WTC11 (cell line): ENCODE measurements around the gene SLC34A1. TPM values are rescaled to one million over a fixed set of nuclear protein-coding genes. Genes with fewer than 3 reads are reported as not detected.

Experiments used
- ATAC-seq: fragments of 200-7000 bp; cut with Tn5 transposase; 2 replicates; pipeline ENCODE4 v1.10.0; 2021; ENCODE audit warnings: mild to moderate bottlenecking, moderate library complexity
- Bru-seq: library from RNA; stranded (reverse); fragments of 400-500 nt; gene quantifications from one replicate; lab custom pipeline; 2021; lab: Mats Ljungman, UMichigan
- CTCF ChIA-PET: fragments of 300-600 bp; sonication (Branson Sonifier 250); formaldehyde crosslinking; loops from one replicate; lab custom pipeline; 2021; ENCODE audit warnings: antibody characterized with exemption; lab: Charles Lee
- POLR2A ChIA-PET: fragments of 350-600 bp; sonication (Branson Sonifier 250); formaldehyde crosslinking; loops from one replicate; lab custom pipeline; 2021; ENCODE audit warnings: antibody characterized with exemption; lab: Charles Lee
- DNase-seq: peaks from one replicate; pipeline ENCODE4 v3.0.0; 2021; ENCODE audit warnings: low spot score
- H3K27ac Mint-ChIP-seq: 2 replicates; pipeline ENCODE4 v1.8.0; 2021; ENCODE audit warnings: mixed read lengths
- H3K27me3 Mint-ChIP-seq: 2 replicates; pipeline ENCODE4 v1.8.0; 2021; ENCODE audit warnings: low read depth, mild to moderate bottlenecking, moderate library complexity, mixed read lengths
- H3K36me3 Mint-ChIP-seq: 2 replicates; pipeline ENCODE4 v1.8.0; 2021; ENCODE audit warnings: mixed read lengths
- H3K4me1 Mint-ChIP-seq: 2 replicates; pipeline ENCODE4 v1.8.0; 2022; ENCODE audit warnings: mixed read lengths
- H3K4me3 Mint-ChIP-seq: 2 replicates; pipeline ENCODE4 v1.8.0; 2021; ENCODE audit warnings: mild to moderate bottlenecking, moderate library complexity, mixed read lengths
- H3K9me3 Mint-ChIP-seq: 2 replicates; pipeline ENCODE4 v1.8.0; 2021; ENCODE audit warnings: mixed read lengths
- CBFB ChIP-seq: sonication (generic); formaldehyde crosslinking; IDR thresholded peaks from 2 replicates; pipeline ENCODE4 v1.8.1; 2022; ENCODE audit warnings: mild to moderate bottlenecking, low read depth, missing genetic modification reagents
- ESRRA ChIP-seq: sonication (generic); formaldehyde crosslinking; IDR thresholded peaks from 2 replicates; pipeline ENCODE4 v1.8.1; 2022; ENCODE audit warnings: mild to moderate bottlenecking, missing genetic modification reagents, borderline replicate concordance
- FOXP1 ChIP-seq: sonication (generic); formaldehyde crosslinking; IDR thresholded peaks from 2 replicates; pipeline ENCODE4 v1.8.0; 2022; ENCODE audit warnings: missing genetic modification reagents, mild to moderate bottlenecking, moderate library complexity, borderline replicate concordance
- JUN ChIP-seq: sonication (generic); formaldehyde crosslinking; IDR thresholded peaks from 2 replicates; pipeline ENCODE4 v1.8.0; 2023; ENCODE audit warnings: mild to moderate bottlenecking, missing genetic modification reagents
- MXD4 ChIP-seq: fragments of 250-450 bp; sonication (Bioruptor Pico); IDR thresholded peaks from 2 replicates; pipeline ENCODE4 v1.8.0; 2021; ENCODE audit warnings: mild to moderate bottlenecking, moderate library complexity, borderline replicate concordance
- SMAD4 ChIP-seq: sonication (generic); formaldehyde crosslinking; IDR thresholded peaks from 2 replicates; pipeline ENCODE4 v1.8.0; 2022; ENCODE audit warnings: mild to moderate bottlenecking, missing genetic modification reagents
- SP1 ChIP-seq: sonication (generic); formaldehyde crosslinking; conservative IDR thresholded peaks from 2 replicates; pipeline ENCODE4 v1.8.1; 2022; ENCODE audit warnings: missing genetic modification reagents
- TEAD4 ChIP-seq: sonication (generic); formaldehyde crosslinking; IDR thresholded peaks from 2 replicates; pipeline ENCODE4 v1.8.0; 2022; ENCODE audit warnings: mild to moderate bottlenecking, missing genetic modification reagents
- TP53 ChIP-seq: sonication (generic); formaldehyde crosslinking; IDR thresholded peaks from 2 replicates; pipeline ENCODE4 v1.8.1; 2023; ENCODE audit warnings: mild to moderate bottlenecking, missing genetic modification reagents
- ZNF121 ChIP-seq: sonication (generic); formaldehyde crosslinking; IDR thresholded peaks from 2 replicates; pipeline ENCODE4 v1.8.0; 2023; ENCODE audit warnings: missing genetic modification reagents
- long read RNA-seq, 3 experiments: library from RNA in 1 of 3; library from capped mRNA in 1 of 3; library from polyadenylated mRNA in 1 of 3; unstranded in 2 of 3; stranded (forward) in 1 of 3; transcript quantifications; one replicate each; pipeline ENCODE4 v2.0.0, GENCODE V29; 2021
- total RNA-seq: library from RNA; stranded (reverse); gene quantifications from 3 replicates; pipeline ENCODE4 v1.2.3, GENCODE V29; 2021
- TF ChIP-seq, protein P1 (sequence below): sonication (generic); formaldehyde crosslinking; IDR thresholded peaks from 2 replicates; pipeline ENCODE4 v1.8.1; 2023; ENCODE audit warnings: mild to moderate bottlenecking, missing genetic modification reagents, moderate library complexity
- TF ChIP-seq, protein P2 (sequence below): sonication (generic); formaldehyde crosslinking; IDR thresholded peaks from 2 replicates; pipeline ENCODE4 v1.8.0; 2022; ENCODE audit warnings: mild to moderate bottlenecking, missing genetic modification reagents
- TF ChIP-seq, protein P3 (sequence below): sonication (generic); formaldehyde crosslinking; IDR thresholded peaks from 2 replicates; pipeline ENCODE4 v1.8.1; 2023; ENCODE audit warnings: mild to moderate bottlenecking, missing genetic modification reagents
- TF ChIP-seq, protein P4 (sequence below): fragments of 250-450 bp; sonication (Bioruptor Pico); IDR thresholded peaks from 2 replicates; pipeline ENCODE4 v1.9.0; 2021; ENCODE audit warnings: mild to moderate bottlenecking
- TF ChIP-seq, protein P5 (sequence below): sonication (generic); formaldehyde crosslinking; IDR thresholded peaks from 2 replicates; pipeline ENCODE4 v1.8.1; 2023; ENCODE audit warnings: mild to moderate bottlenecking, missing genetic modification reagents, borderline replicate concordance
- TF ChIP-seq, protein P6 (sequence below): fragments of 250-450 bp; sonication (Bioruptor Pico); IDR thresholded peaks from 2 replicates; pipeline ENCODE4 v1.8.0; 2021; ENCODE audit warnings: mild to moderate bottlenecking
- TF ChIP-seq, protein P7 (sequence below): sonication (generic); formaldehyde crosslinking; IDR thresholded peaks from 2 replicates; pipeline ENCODE4 v1.8.0; 2022; ENCODE audit warnings: mild to moderate bottlenecking, missing genetic modification reagents
- TF ChIP-seq, protein P8 (sequence below): fragments of 250-450 bp; sonication (Bioruptor Pico); IDR thresholded peaks from 2 replicates; pipeline ENCODE4 v1.9.0; 2021; ENCODE audit warnings: mild to moderate bottlenecking

Gene SLC34A1, protein sequence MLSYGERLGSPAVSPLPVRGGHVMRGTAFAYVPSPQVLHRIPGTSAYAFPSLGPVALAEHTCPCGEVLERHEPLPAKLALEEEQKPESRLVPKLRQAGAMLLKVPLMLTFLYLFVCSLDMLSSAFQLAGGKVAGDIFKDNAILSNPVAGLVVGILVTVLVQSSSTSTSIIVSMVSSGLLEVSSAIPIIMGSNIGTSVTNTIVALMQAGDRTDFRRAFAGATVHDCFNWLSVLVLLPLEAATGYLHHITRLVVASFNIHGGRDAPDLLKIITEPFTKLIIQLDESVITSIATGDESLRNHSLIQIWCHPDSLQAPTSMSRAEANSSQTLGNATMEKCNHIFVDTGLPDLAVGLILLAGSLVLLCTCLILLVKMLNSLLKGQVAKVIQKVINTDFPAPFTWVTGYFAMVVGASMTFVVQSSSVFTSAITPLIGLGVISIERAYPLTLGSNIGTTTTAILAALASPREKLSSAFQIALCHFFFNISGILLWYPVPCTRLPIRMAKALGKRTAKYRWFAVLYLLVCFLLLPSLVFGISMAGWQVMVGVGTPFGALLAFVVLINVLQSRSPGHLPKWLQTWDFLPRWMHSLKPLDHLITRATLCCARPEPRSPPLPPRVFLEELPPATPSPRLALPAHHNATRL
- total RNA-seq (not detected in 3 replicates), Bru-seq, nascent RNA (percentile 3 among the genes with signal in this experiment)
- long read RNA-seq, experiment 1, result 0 reads
- long read RNA-seq, experiment 2, result 0 reads
- long read RNA-seq, experiment 3, result 0 reads

DNA sequence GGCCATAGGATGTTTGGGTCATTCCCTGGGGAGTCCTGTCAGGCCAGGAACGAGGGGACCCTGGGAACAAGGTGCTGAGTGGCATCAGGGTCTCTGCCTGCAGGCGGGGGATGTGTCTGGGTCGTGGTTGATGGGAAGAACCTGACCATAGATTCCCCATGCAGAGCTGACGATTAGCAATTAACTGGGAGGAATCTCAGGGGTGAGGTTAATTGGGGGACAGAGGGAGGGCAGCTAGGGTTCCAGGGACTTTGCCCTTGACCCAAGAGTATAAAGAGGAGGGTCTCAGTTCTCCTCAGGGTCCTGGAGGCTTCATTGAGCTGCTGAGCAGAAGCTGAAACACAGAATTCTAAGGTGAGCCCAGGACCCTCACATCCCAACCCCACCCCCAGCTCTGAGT lies at the start of gene SLC34A1:
SLC34A1 (plus strand) TSS at position 301 of the 400 bp plus-strand sequence. CDS start 1,308 bp downstream, outside the sequence.
- Mint-ChIP-seq H3K9me3 (no peaks in the 10 kb centered on the region), H3K4me3 (no peak within 1 kb of the TSS), H3K27ac (no peak within 1 kb of the TSS), H3K27me3 (peaks cover 23% of the 10 kb centered on the region), H3K36me3 (no peaks in the 10 kb centered on the region), H3K4me1 (peaks cover 24% of the 10 kb centered on the region)
- no peak for DNase-seq
- ATAC-seq, result no peak
- ChIA-PET POLR2A (interaction anchor here (1.4 kb wide), 1 partner anchor 71 kb away, joined by 3 read pairs; no protein-coding TSS in a partner anchor), CTCF (interaction anchor here (0.8 to 6.2 kb wide), 5 partner anchors 13 to 74 kb away, joined by 3 to 130 read pairs (median 8); no protein-coding TSS in a partner anchor)
- TF ChIP-seq CBFB (CRISPR knock-in tag) (no peak), JUN (CRISPR knock-in tag) (no peak), TP53 (CRISPR knock-in tag) (no peak), MXD4 (CRISPR knock-in tag) (no peak), ZNF121 (no peak), SMAD4 (CRISPR knock-in tag) (no peak), ESRRA (no peak), TEAD4 (CRISPR knock-in tag) (no peak), SP1 (no peak), FOXP1 (no peak)
- TF ChIP-seq, protein P1, sequence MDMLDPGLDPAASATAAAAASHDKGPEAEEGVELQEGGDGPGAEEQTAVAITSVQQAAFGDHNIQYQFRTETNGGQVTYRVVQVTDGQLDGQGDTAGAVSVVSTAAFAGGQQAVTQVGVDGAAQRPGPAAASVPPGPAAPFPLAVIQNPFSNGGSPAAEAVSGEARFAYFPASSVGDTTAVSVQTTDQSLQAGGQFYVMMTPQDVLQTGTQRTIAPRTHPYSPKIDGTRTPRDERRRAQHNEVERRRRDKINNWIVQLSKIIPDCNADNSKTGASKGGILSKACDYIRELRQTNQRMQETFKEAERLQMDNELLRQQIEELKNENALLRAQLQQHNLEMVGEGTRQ (CRISPR knock-in tag), result no peak
- TF ChIP-seq, protein P2, sequence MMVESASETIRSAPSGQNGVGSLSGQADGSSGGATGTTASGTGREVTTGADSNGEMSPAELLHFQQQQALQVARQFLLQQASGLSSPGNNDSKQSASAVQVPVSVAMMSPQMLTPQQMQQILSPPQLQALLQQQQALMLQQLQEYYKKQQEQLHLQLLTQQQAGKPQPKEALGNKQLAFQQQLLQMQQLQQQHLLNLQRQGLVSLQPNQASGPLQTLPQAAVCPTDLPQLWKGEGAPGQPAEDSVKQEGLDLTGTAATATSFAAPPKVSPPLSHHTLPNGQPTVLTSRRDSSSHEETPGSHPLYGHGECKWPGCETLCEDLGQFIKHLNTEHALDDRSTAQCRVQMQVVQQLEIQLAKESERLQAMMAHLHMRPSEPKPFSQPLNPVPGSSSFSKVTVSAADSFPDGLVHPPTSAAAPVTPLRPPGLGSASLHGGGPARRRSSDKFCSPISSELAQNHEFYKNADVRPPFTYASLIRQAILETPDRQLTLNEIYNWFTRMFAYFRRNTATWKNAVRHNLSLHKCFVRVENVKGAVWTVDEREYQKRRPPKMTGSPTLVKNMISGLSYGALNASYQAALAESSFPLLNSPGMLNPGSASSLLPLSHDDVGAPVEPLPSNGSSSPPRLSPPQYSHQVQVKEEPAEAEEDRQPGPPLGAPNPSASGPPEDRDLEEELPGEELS (CRISPR knock-in tag), result no peak
- TF ChIP-seq, protein P3, sequence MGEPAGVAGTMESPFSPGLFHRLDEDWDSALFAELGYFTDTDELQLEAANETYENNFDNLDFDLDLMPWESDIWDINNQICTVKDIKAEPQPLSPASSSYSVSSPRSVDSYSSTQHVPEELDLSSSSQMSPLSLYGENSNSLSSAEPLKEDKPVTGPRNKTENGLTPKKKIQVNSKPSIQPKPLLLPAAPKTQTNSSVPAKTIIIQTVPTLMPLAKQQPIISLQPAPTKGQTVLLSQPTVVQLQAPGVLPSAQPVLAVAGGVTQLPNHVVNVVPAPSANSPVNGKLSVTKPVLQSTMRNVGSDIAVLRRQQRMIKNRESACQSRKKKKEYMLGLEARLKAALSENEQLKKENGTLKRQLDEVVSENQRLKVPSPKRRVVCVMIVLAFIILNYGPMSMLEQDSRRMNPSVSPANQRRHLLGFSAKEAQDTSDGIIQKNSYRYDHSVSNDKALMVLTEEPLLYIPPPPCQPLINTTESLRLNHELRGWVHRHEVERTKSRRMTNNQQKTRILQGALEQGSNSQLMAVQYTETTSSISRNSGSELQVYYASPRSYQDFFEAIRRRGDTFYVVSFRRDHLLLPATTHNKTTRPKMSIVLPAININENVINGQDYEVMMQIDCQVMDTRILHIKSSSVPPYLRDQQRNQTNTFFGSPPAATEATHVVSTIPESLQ, result no peak
- TF ChIP-seq, protein P4, sequence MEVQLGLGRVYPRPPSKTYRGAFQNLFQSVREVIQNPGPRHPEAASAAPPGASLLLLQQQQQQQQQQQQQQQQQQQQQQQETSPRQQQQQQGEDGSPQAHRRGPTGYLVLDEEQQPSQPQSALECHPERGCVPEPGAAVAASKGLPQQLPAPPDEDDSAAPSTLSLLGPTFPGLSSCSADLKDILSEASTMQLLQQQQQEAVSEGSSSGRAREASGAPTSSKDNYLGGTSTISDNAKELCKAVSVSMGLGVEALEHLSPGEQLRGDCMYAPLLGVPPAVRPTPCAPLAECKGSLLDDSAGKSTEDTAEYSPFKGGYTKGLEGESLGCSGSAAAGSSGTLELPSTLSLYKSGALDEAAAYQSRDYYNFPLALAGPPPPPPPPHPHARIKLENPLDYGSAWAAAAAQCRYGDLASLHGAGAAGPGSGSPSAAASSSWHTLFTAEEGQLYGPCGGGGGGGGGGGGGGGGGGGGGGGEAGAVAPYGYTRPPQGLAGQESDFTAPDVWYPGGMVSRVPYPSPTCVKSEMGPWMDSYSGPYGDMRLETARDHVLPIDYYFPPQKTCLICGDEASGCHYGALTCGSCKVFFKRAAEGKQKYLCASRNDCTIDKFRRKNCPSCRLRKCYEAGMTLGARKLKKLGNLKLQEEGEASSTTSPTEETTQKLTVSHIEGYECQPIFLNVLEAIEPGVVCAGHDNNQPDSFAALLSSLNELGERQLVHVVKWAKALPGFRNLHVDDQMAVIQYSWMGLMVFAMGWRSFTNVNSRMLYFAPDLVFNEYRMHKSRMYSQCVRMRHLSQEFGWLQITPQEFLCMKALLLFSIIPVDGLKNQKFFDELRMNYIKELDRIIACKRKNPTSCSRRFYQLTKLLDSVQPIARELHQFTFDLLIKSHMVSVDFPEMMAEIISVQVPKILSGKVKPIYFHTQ (CRISPR knock-in tag), result no peak
- TF ChIP-seq, protein P5, sequence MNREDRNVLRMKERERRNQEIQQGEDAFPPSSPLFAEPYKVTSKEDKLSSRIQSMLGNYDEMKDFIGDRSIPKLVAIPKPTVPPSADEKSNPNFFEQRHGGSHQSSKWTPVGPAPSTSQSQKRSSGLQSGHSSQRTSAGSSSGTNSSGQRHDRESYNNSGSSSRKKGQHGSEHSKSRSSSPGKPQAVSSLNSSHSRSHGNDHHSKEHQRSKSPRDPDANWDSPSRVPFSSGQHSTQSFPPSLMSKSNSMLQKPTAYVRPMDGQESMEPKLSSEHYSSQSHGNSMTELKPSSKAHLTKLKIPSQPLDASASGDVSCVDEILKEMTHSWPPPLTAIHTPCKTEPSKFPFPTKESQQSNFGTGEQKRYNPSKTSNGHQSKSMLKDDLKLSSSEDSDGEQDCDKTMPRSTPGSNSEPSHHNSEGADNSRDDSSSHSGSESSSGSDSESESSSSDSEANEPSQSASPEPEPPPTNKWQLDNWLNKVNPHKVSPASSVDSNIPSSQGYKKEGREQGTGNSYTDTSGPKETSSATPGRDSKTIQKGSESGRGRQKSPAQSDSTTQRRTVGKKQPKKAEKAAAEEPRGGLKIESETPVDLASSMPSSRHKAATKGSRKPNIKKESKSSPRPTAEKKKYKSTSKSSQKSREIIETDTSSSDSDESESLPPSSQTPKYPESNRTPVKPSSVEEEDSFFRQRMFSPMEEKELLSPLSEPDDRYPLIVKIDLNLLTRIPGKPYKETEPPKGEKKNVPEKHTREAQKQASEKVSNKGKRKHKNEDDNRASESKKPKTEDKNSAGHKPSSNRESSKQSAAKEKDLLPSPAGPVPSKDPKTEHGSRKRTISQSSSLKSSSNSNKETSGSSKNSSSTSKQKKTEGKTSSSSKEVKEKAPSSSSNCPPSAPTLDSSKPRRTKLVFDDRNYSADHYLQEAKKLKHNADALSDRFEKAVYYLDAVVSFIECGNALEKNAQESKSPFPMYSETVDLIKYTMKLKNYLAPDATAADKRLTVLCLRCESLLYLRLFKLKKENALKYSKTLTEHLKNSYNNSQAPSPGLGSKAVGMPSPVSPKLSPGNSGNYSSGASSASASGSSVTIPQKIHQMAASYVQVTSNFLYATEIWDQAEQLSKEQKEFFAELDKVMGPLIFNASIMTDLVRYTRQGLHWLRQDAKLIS, result no peak
- TF ChIP-seq, protein P6, sequence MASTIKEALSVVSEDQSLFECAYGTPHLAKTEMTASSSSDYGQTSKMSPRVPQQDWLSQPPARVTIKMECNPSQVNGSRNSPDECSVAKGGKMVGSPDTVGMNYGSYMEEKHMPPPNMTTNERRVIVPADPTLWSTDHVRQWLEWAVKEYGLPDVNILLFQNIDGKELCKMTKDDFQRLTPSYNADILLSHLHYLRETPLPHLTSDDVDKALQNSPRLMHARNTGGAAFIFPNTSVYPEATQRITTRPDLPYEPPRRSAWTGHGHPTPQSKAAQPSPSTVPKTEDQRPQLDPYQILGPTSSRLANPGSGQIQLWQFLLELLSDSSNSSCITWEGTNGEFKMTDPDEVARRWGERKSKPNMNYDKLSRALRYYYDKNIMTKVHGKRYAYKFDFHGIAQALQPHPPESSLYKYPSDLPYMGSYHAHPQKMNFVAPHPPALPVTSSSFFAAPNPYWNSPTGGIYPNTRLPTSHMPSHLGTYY, result no peak
- TF ChIP-seq, protein P7, sequence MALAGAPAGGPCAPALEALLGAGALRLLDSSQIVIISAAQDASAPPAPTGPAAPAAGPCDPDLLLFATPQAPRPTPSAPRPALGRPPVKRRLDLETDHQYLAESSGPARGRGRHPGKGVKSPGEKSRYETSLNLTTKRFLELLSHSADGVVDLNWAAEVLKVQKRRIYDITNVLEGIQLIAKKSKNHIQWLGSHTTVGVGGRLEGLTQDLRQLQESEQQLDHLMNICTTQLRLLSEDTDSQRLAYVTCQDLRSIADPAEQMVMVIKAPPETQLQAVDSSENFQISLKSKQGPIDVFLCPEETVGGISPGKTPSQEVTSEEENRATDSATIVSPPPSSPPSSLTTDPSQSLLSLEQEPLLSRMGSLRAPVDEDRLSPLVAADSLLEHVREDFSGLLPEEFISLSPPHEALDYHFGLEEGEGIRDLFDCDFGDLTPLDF (CRISPR knock-in tag), result no peak
- TF ChIP-seq, protein P8, sequence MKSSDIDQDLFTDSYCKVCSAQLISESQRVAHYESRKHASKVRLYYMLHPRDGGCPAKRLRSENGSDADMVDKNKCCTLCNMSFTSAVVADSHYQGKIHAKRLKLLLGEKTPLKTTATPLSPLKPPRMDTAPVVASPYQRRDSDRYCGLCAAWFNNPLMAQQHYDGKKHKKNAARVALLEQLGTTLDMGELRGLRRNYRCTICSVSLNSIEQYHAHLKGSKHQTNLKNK (CRISPR knock-in tag), result no peak
